ENCODE data around the gene RBFOX1. TPM values are rescaled to one million over a fixed set of nuclear protein-coding genes. Genes with fewer than 3 reads are reported as not detected.

The RBFOX1 gene
- total and polyA plus RNA-seq, 4 experiments from 2014 or later = not detected

GRCh38 chr16:7716660-7717550, 384.3 kb downstream of the RBFOX1 start:
- Histone ChIP-seq H3K9me3 (ENCODE audit: control insufficient read depth in 1 of 2, low read length in 2 of 2) (no peaks in the 10 kb centered on the region), H3K4me3 (ENCODE audit: low read length in 2 of 2) (no peak overlapping the region), H3K36me3 (ENCODE audit: insufficient read depth, low read length) (no peaks in the 10 kb centered on the region), H3K27me3 (ENCODE audit: insufficient read depth, low read length) (no peaks in the 10 kb centered on the region), H3K27ac (ENCODE audit: low read depth, low read length) (no peak overlapping the region), H3K4me1 (ENCODE audit: insufficient read depth, low read length) (no peaks in the 10 kb centered on the region)
- Mint-ChIP-seq H3K9me3 (peaks cover 5 to 13% (median 8%) of the 10 kb centered on the region in 8 donors), H3K4me1 (no peaks in the 10 kb centered on the region), H3K27ac (no peak overlapping the region), H3K27me3 (no peaks in the 10 kb centered on the region), H3K36me3 (no peaks in the 10 kb centered on the region), H3K4me3 (no peak overlapping the region)
- intact Hi-C loops (cut with micrococcal nuclease) = no loop called here
- ChIA-PET CTCF (ENCODE audit: partially characterized antibody) (no interaction called here), POLR2A (ENCODE audit: partially characterized antibody) (no interaction called here)
- no peak for DNase-seq

- no peaks in the 10 kb centered on the region for H3K4me1 ChIP-seq (ENCODE audit: insufficient read depth, low read length)
- H3K27ac ChIP-seq (ENCODE audit: low read depth, low read length) = no peak overlapping the region
- POLR2A ChIA-PET (ENCODE audit: partially characterized antibody) = no interaction called here
- CTCF ChIA-PET (ENCODE audit: partially characterized antibody) = no interaction called here
- Mint-ChIP-seq H3K27me3 (no peaks in the 10 kb centered on the region), H3K27ac (no peak overlapping the region), H3K4me1 (no peaks in the 10 kb centered on the region), H3K4me3 (no peak overlapping the region), H3K36me3 (no peaks in the 10 kb centered on the region), H3K9me3 (peaks cover 2 to 24% (median 8%) of the 10 kb centered on the region in 8 donors)
- intact Hi-C loops (cut with micrococcal nuclease) = no loop called here
- no peaks in the 10 kb centered on the region for H3K9me3 ChIP-seq (ENCODE audit: control insufficient read depth in 1 of 2, low read length in 2 of 2)
- no peaks in the 10 kb centered on the region for H3K27me3 ChIP-seq (ENCODE audit: insufficient read depth, low read length)
- H3K4me3 ChIP-seq (ENCODE audit: low read length in 2 of 2) = no peak overlapping the region
- no peaks in the 10 kb centered on the region for H3K36me3 ChIP-seq (ENCODE audit: insufficient read depth, low read length)
- DNase-seq = no peak
These were observed 390.1 kb downstream of the RBFOX1 start for GRCh38 chr16:7722761-7723160.

GRCh38 chr16:7731141-7731540, 398.5 kb downstream of the RBFOX1 start:
- no peak overlapping the region for H3K4me3 Mint-ChIP-seq
- Histone ChIP-seq H3K4me1 (ENCODE audit: insufficient read depth, low read length) (no peaks in the 10 kb centered on the region), H3K27ac (ENCODE audit: low read depth, low read length) (no peak overlapping the region), H3K27me3 (ENCODE audit: insufficient read depth, low read length) (no peaks in the 10 kb centered on the region), H3K4me3 (ENCODE audit: low read length in 2 of 2) (no peak overlapping the region), H3K36me3 (ENCODE audit: insufficient read depth, low read length) (no peaks in the 10 kb centered on the region), H3K9me3 (ENCODE audit: control insufficient read depth in 1 of 2, low read length in 2 of 2) (no peaks in the 10 kb centered on the region)
- peaks cover 0 to 2% of the 10 kb centered on the region in 2 donors for H3K36me3 Mint-ChIP-seq
- H3K4me1 Mint-ChIP-seq = no peaks in the 10 kb centered on the region
- DNase-seq = no peak
- no peak overlapping the region for H3K27ac Mint-ChIP-seq
- ChIA-PET CTCF (ENCODE audit: partially characterized antibody) (no interaction called here), POLR2A (ENCODE audit: partially characterized antibody) (no interaction called here)
- H3K9me3 Mint-ChIP-seq = peaks cover 2 to 13% (median 9%) of the 10 kb centered on the region in 8 donors
- H3K27me3 Mint-ChIP-seq = no peaks in the 10 kb centered on the region
- intact Hi-C loops (cut with micrococcal nuclease) = no loop called here

GRCh38 chr16:7736138-7736665, 403.6 kb downstream of the RBFOX1 start:
- ChIA-PET CTCF (ENCODE audit: partially characterized antibody) (no interaction called here), POLR2A (ENCODE audit: partially characterized antibody) (no interaction called here)
- H3K4me1 Mint-ChIP-seq = no peaks in the 10 kb centered on the region
- DNase-seq = no peak
- H3K36me3 ChIP-seq (ENCODE audit: insufficient read depth, low read length) = no peaks in the 10 kb centered on the region
- no peak overlapping the region for H3K27ac Mint-ChIP-seq
- H3K27me3 ChIP-seq (ENCODE audit: insufficient read depth, low read length) = no peaks in the 10 kb centered on the region
- H3K4me3 ChIP-seq (ENCODE audit: low read length in 2 of 2) = no peak overlapping the region
- H3K4me1 ChIP-seq (ENCODE audit: insufficient read depth, low read length) = no peaks in the 10 kb centered on the region
- no peaks in the 10 kb centered on the region for H3K9me3 ChIP-seq (ENCODE audit: control insufficient read depth in 1 of 2, low read length in 2 of 2)
- no peak overlapping the region for H3K27ac ChIP-seq (ENCODE audit: low read depth, low read length)
- peaks cover 0 to 2% of the 10 kb centered on the region in 2 donors for H3K36me3 Mint-ChIP-seq
- no peaks in the 10 kb centered on the region for H3K27me3 Mint-ChIP-seq
- H3K4me3 Mint-ChIP-seq = no peak overlapping the region
- intact Hi-C loops (cut with micrococcal nuclease) = no loop called here
- H3K9me3 Mint-ChIP-seq = peaks cover 8 to 27% (median 16%) of the 10 kb centered on the region in 8 donors

- no peak overlapping the region for H3K27ac Mint-ChIP-seq
- H3K36me3 Mint-ChIP-seq = no peaks in the 10 kb centered on the region
- H3K27me3 Mint-ChIP-seq = no peaks in the 10 kb centered on the region
- H3K4me3 Mint-ChIP-seq = no peak overlapping the region
- ChIA-PET CTCF (ENCODE audit: partially characterized antibody) (no interaction called here), POLR2A (ENCODE audit: partially characterized antibody) (no interaction called here)
- Histone ChIP-seq H3K36me3 (ENCODE audit: insufficient read depth, low read length) (no peaks in the 10 kb centered on the region), H3K27me3 (ENCODE audit: insufficient read depth, low read length) (no peaks in the 10 kb centered on the region), H3K4me1 (ENCODE audit: insufficient read depth, low read length) (no peaks in the 10 kb centered on the region), H3K4me3 (ENCODE audit: low read length in 2 of 2) (no peak overlapping the region), H3K9me3 (ENCODE audit: control insufficient read depth in 1 of 2, low read length in 2 of 2) (no peaks in the 10 kb centered on the region), H3K27ac (ENCODE audit: low read depth, low read length) (no peak overlapping the region)
- peaks cover 3 to 32% (median 8%) of the 10 kb centered on the region in 8 donors for H3K9me3 Mint-ChIP-seq
- intact Hi-C loops (cut with micrococcal nuclease) = no loop called here
- DNase-seq = no peak
- H3K4me1 Mint-ChIP-seq = no peaks in the 10 kb centered on the region
These were observed 410.0 kb downstream of the RBFOX1 start for GRCh38 chr16:7742626-7743025.

- DNase-seq = no peak
- Histone ChIP-seq H3K27me3 (ENCODE audit: insufficient read depth, low read length) (no peaks in the 10 kb centered on the region), H3K9me3 (ENCODE audit: control insufficient read depth in 1 of 2, low read length in 2 of 2) (no peaks in the 10 kb centered on the region), H3K4me3 (ENCODE audit: low read length in 2 of 2) (no peak overlapping the region), H3K4me1 (ENCODE audit: insufficient read depth, low read length) (no peaks in the 10 kb centered on the region), H3K36me3 (ENCODE audit: insufficient read depth, low read length) (no peaks in the 10 kb centered on the region), H3K27ac (ENCODE audit: low read depth, low read length) (no peak overlapping the region)
- Mint-ChIP-seq H3K27ac (no peak overlapping the region), H3K4me1 (no peaks in the 10 kb centered on the region), H3K36me3 (no peaks in the 10 kb centered on the region), H3K9me3 (peaks cover 2 to 22% (median 4%) of the 10 kb centered on the region in 8 donors), H3K4me3 (no peak overlapping the region), H3K27me3 (no peaks in the 10 kb centered on the region)
- POLR2A ChIA-PET (ENCODE audit: partially characterized antibody) = no interaction called here
- CTCF ChIA-PET (ENCODE audit: partially characterized antibody) = no interaction called here
- intact Hi-C loops (cut with micrococcal nuclease) = no loop called here
These were observed 412.1 kb downstream of the RBFOX1 start for GRCh38 chr16:7744546-7745264.

- intact Hi-C loops (cut with micrococcal nuclease) = no loop called here
- DNase-seq = no peak
- no peaks in the 10 kb centered on the region for H3K27me3 ChIP-seq (ENCODE audit: insufficient read depth, low read length)
- H3K9me3 ChIP-seq (ENCODE audit: control insufficient read depth in 1 of 2, low read length in 2 of 2) = no peaks in the 10 kb centered on the region
- CTCF ChIA-PET (ENCODE audit: partially characterized antibody) = no interaction called here
- Mint-ChIP-seq H3K27me3 (no peaks in the 10 kb centered on the region), H3K27ac (no peak overlapping the region), H3K4me3 (no peak overlapping the region), H3K4me1 (no peaks in the 10 kb centered on the region), H3K9me3 (peaks cover under 1 to 22% (median 5%) of the 10 kb centered on the region in 8 donors), H3K36me3 (no peaks in the 10 kb centered on the region)
- no peaks in the 10 kb centered on the region for H3K4me1 ChIP-seq (ENCODE audit: insufficient read depth, low read length)
- POLR2A ChIA-PET (ENCODE audit: partially characterized antibody) = no interaction called here
- no peak overlapping the region for H3K4me3 ChIP-seq (ENCODE audit: low read length in 2 of 2)
- no peaks in the 10 kb centered on the region for H3K36me3 ChIP-seq (ENCODE audit: insufficient read depth, low read length)
- H3K27ac ChIP-seq (ENCODE audit: low read depth, low read length) = no peak overlapping the region
These were observed 412.6 kb downstream of the RBFOX1 start for GRCh38 chr16:7745276-7745675.

Data from CD4-positive, alpha-beta memory T cell (primary cell).